Stimulated activated effector memory CD8-positive, alpha-beta T cell treated with anti-CD3 and anti-CD28 coated beads, Interleukin-12 subunit alpha, Interleukin-12 subunit beta, amount 100 ng/mL, for 72 hours (primary cell): ENCODE measurements around the gene C2orf76.

Experiments
- ATAC-seq: fragments of 150-1000 bp; cut with Tn5 transposase; 2 replicates; pipeline ENCODE4 v1.10.0; 2021
- DNase-seq, 2 donors: peaks; one replicate each; pipeline ENCODE4 v3.0.0; 2021 to 2022; ENCODE audit warnings: low spot score in 2 of 2
- H3K27ac Mint-ChIP-seq: one replicate; pipeline ENCODE4 v1.8.0; 2022; ENCODE audit warnings: mild to moderate bottlenecking, mixed read lengths
- H3K36me3 Mint-ChIP-seq: one replicate; pipeline ENCODE4 v1.8.0; 2022; ENCODE audit warnings: mild to moderate bottlenecking, mixed read lengths
- H3K4me1 Mint-ChIP-seq: one replicate; pipeline ENCODE4 v1.8.0; 2022; ENCODE audit warnings: mixed read lengths
- H3K4me3 Mint-ChIP-seq: one replicate; pipeline ENCODE4 v1.8.0; 2022; ENCODE audit warnings: mild to moderate bottlenecking, mixed read lengths
- H3K9me3 Mint-ChIP-seq: one replicate; pipeline ENCODE4 v1.8.0; 2022; ENCODE audit warnings: mixed read lengths

Gene C2orf76

DNA sequence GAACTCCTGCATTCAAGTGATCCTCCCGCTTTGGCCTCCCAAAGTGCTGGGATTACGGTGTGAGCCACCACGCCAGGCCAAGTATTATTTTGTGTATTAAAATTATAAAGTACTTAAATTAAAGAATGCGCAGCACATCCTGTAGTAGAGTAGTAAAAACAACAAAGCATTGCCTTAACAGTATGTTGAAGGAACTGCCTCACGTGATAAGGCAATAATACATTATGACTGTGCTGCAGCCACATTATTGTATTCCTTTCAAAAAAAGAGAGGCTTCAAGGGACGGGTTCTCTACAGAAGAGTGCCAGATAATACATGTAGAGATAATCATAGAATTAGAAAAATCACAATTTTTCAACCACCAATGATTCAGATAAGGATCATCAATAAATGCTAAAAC lies 33.7 kb downstream of the C2orf76 start:
- Mint-ChIP-seq H3K36me3 (no peaks in the 10 kb centered on the region), H3K9me3 (no peaks in the 10 kb centered on the region), H3K27ac (no peak overlapping the region), H3K4me3 (no peak overlapping the region), H3K4me1 (no peaks in the 10 kb centered on the region)
- no peak for DNase-seq
- no peak for ATAC-seq

GRCh38 chr2:119327431-119327830 lies 39.2 kb downstream of the C2orf76 start:
- no peaks in the 10 kb centered on the region for H3K36me3 Mint-ChIP-seq
- ATAC-seq: no peak
- H3K9me3 Mint-ChIP-seq: no peaks in the 10 kb centered on the region
- no peak overlapping the region for H3K4me3 Mint-ChIP-seq
- no peak for DNase-seq
- no peaks in the 10 kb centered on the region for H3K4me1 Mint-ChIP-seq
- no peak overlapping the region for H3K27ac Mint-ChIP-seq

DNA sequence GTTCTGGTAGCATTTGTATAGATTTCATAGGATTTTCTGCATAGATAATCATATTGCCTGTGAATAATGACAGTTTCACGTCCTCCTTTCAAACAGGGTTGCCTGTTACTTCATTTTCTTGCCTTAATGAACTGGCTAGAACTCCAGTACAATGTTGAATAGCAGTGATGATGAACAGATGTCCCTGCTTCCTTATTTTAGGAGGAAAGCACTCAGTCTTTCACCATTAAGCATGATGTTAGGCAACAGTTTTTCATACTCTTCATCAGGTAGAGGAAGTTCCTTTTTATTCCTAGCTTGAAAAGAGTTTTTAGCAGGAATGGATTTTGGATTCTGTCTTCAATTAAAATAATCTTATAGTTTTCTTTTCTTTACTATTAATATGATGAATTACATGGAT lies 39.7 kb downstream of the C2orf76 start:
- Mint-ChIP-seq H3K4me1 (no peaks in the 10 kb centered on the region), H3K9me3 (no peaks in the 10 kb centered on the region), H3K4me3 (no peak overlapping the region), H3K27ac (no peak overlapping the region), H3K36me3 (no peaks in the 10 kb centered on the region)
- DNase-seq: no peak
- no peak for ATAC-seq

DNA sequence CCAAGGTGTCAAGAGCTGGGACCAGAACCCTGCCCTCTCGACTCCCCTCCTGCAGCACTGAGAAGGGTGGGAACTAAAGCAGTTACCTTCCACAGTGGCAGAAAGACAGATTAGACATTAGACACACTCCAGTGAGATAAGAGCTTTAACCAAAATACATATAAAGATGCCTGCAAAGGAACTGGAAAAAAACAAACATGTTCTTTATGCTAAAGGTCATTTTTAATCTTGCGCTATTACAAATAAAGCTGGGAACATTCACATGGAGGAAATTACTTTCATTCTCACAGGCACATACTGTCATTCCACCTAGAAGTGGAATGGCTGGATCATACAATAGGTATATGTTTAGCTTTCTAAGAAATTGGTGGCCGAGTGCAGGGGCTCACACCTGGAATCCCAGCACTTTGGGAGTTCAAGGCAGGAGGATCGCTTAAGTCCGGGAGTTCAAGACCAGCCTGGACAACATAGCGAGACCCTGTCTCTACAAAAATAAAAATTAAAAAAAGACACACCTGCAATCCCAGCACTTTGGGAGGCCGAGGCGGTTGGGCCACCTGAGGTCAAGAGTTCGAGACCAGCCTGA lies 41.9 kb downstream of the C2orf76 start:
- Mint-ChIP-seq H3K4me3 (no peak overlapping the region), H3K9me3 (no peaks in the 10 kb centered on the region), H3K4me1 (no peaks in the 10 kb centered on the region), H3K36me3 (no peaks in the 10 kb centered on the region), H3K27ac (no peak overlapping the region)
- no peak for DNase-seq
- ATAC-seq: no peak

- ATAC-seq (no peak), DNase-seq (no peak)
- no peaks in the 10 kb centered on the region for H3K9me3 Mint-ChIP-seq
- H3K36me3 Mint-ChIP-seq: no peaks in the 10 kb centered on the region
- H3K27ac Mint-ChIP-seq: no peak overlapping the region
- H3K4me1 Mint-ChIP-seq: no peaks in the 10 kb centered on the region
- H3K4me3 Mint-ChIP-seq: no peak overlapping the region
Measured at GRCh38 chr2:119323459-119323858, 43.2 kb downstream of the C2orf76 start.

DNA sequence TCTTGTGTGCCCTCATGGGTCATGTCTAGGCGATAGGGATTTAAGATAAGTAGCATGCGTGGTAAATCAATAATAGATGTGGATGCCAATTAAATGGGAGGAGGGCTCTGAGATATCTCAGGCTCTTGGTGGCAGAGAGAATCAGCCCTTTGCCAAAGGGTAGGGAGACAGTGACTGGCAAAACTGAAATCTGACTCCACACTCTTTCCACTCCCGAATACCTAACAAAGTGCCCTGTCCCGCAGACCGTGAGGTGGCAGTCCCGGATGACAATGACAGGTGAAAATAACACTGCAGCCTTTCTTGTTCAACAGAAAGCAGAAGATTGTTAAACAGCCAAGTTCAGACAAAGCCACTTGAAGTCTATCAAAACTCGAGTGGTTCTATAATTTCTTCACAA lies 47.0 kb downstream of the C2orf76 start:
- H3K4me3 Mint-ChIP-seq: no peak overlapping the region
- H3K4me1 Mint-ChIP-seq: no peaks in the 10 kb centered on the region
- H3K36me3 Mint-ChIP-seq: no peaks in the 10 kb centered on the region
- ATAC-seq: no peak
- no peak overlapping the region for H3K27ac Mint-ChIP-seq
- no peak for DNase-seq
- no peaks in the 10 kb centered on the region for H3K9me3 Mint-ChIP-seq

DNA sequence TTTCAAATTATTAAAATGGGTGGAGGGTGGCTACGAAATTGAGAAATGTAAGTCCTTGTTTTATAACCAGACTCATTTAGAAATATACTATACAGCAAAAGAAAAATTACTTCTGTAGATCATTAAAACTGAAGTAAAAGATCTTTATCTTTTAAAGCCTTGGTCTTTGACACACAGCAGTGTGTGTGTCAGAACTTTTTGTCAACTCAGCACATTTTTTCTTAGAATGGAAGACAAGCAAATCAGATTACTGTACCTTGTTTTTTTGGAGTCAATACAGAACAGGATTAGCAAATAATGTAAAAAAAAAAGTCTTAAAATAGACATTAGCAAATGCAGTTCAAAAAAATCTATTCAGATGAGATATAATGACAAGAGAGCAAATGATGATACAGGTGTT lies 49.1 kb downstream of the C2orf76 start:
- no peaks in the 10 kb centered on the region for H3K4me1 Mint-ChIP-seq
- H3K4me3 Mint-ChIP-seq: no peak overlapping the region
- DNase-seq (no peak), ATAC-seq (no peak)
- H3K9me3 Mint-ChIP-seq: no peaks in the 10 kb centered on the region
- no peak overlapping the region for H3K27ac Mint-ChIP-seq
- H3K36me3 Mint-ChIP-seq: no peaks in the 10 kb centered on the region

DNA sequence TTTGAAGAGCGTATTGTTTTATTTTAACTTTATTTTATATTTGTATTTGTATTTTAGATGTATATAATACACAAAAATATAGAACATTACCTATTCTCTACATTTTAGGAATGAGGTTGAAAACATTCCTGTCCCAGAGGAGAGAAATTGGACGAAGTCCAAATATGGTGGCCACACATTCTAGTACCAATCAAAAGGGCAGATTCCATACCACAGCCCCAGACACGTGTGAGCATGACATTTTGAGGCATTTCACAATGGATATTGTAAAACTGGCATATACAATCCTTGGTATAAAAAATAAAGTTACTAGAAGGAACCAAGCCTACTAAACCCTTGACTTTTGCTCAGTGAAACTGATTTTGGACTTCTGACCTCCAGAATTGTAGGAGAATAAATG lies 50.6 kb downstream of the C2orf76 start:
- ATAC-seq: no peak
- no peak overlapping the region for H3K4me3 Mint-ChIP-seq
- no peaks in the 10 kb centered on the region for H3K4me1 Mint-ChIP-seq
- no peak overlapping the region for H3K27ac Mint-ChIP-seq
- no peaks in the 10 kb centered on the region for H3K36me3 Mint-ChIP-seq
- no peak for DNase-seq
- H3K9me3 Mint-ChIP-seq: no peaks in the 10 kb centered on the region

DNA sequence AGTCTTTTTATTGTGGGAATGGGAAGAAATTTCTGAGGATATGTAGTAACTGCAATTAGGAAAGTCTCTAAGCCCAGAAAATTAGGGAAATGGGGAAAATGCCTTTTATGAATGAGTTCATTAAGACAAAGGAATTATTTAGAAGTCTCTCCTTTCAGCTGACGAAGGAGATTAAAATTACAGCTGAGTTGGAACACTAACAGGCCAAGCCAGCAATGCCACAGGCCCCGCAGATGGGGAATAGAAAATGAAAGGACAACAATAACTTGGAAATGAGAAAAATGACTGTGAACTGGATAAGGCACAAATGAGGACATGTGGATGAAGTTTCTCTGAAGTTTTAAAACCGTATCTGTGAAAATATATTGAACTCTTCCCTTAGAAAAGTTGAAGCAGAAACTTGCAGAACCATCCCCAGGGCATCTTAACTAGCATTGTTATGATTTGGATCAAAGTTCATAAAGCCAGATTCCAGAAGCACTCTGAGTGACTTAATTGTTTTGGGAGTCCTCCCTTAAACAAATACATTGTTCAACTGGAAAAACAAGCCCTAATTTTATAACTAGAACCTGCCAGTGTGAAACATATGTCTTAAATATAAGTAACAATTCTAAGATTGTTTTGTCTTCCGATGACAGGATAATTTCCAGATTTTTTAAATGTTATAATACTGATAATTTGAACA lies 51.3 kb downstream of the C2orf76 start:
- Mint-ChIP-seq H3K27ac (no peak overlapping the region), H3K4me3 (no peak overlapping the region), H3K9me3 (no peaks in the 10 kb centered on the region), H3K36me3 (no peaks in the 10 kb centered on the region), H3K4me1 (no peaks in the 10 kb centered on the region)
- DNase-seq: no peak
- no peak for ATAC-seq

- Mint-ChIP-seq H3K27ac (no peak overlapping the region), H3K4me1 (no peaks in the 10 kb centered on the region), H3K9me3 (no peaks in the 10 kb centered on the region), H3K4me3 (no peak overlapping the region), H3K36me3 (no peaks in the 10 kb centered on the region)
- ATAC-seq (no peak), DNase-seq (no peak)
Measured at GRCh38 chr2:119311831-119312230, 54.8 kb downstream of the C2orf76 start.

GRCh38 chr2:119311371-119311770 lies 55.3 kb downstream of the C2orf76 start:
- no peaks in the 10 kb centered on the region for H3K36me3 Mint-ChIP-seq
- no peaks in the 10 kb centered on the region for H3K9me3 Mint-ChIP-seq
- H3K27ac Mint-ChIP-seq: no peak overlapping the region
- ATAC-seq: no peak
- no peak for DNase-seq
- H3K4me3 Mint-ChIP-seq: no peak overlapping the region
- no peaks in the 10 kb centered on the region for H3K4me1 Mint-ChIP-seq

- H3K36me3 Mint-ChIP-seq: no peaks in the 10 kb centered on the region
- ATAC-seq (no peak), DNase-seq (no peak)
- peaks cover 5% of the 10 kb centered on the region for H3K4me1 Mint-ChIP-seq
- H3K9me3 Mint-ChIP-seq: no peaks in the 10 kb centered on the region
- no peak overlapping the region for H3K27ac Mint-ChIP-seq
- H3K4me3 Mint-ChIP-seq: no peak overlapping the region
Measured at GRCh38 chr2:119308793-119309330, 57.8 kb downstream of the C2orf76 start.

GRCh38 chr2:119307419-119308140 lies 59.1 kb downstream of the C2orf76 start:
- Mint-ChIP-seq H3K4me1 (peaks cover 5% of the 10 kb centered on the region), H3K36me3 (no peaks in the 10 kb centered on the region), H3K9me3 (no peaks in the 10 kb centered on the region), H3K27ac (no peak overlapping the region), H3K4me3 (no peak overlapping the region)
- DNase-seq (no peak), ATAC-seq (no peak)

DNA sequence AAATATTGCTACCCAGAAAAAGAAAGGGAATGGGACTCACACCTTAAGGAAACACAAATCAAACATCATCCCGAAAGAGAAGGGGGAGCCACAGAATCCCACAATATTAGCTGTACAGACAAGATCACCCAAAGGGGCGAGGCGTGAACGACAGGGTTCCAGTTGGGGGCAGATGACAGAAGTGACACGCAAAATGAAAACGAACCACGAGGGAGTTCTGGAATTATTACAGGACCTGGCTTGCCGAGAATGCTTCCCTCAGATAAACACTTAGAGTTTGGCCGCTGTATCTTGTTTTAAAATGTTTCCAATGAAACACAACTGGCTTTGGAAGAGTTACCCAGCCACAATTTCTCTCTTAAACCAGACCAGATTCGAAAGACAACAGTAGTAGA lies 60.4 kb downstream of the C2orf76 start:
- H3K4me3 Mint-ChIP-seq: no peak overlapping the region
- peaks cover 5% of the 10 kb centered on the region for H3K4me1 Mint-ChIP-seq
- H3K9me3 Mint-ChIP-seq: no peaks in the 10 kb centered on the region
- no peak overlapping the region for H3K27ac Mint-ChIP-seq
- DNase-seq: no peak
- no peak for ATAC-seq
- H3K36me3 Mint-ChIP-seq: no peaks in the 10 kb centered on the region

GRCh38 chr2:119305497-119306195 lies 61.0 kb downstream of the C2orf76 start:
- DNase-seq: no peak
- H3K4me3 Mint-ChIP-seq: no peak overlapping the region
- H3K36me3 Mint-ChIP-seq: no peaks in the 10 kb centered on the region
- H3K27ac Mint-ChIP-seq: no peak overlapping the region
- H3K9me3 Mint-ChIP-seq: no peaks in the 10 kb centered on the region
- no peak for ATAC-seq
- H3K4me1 Mint-ChIP-seq: peaks cover 5% of the 10 kb centered on the region
